GM19043 (cell line): ENCODE data around the gene IGSF21.

ENCODE experiments used
- ATAC-seq: cut with Tn5 transposase; IDR thresholded peaks from one replicate; pipeline ENCODE4 v1.9.1; 2021; ENCODE audit warnings: low read depth; ENCODE audit not compliant: unreplicated experiment

The IGSF21 gene

DNA sequence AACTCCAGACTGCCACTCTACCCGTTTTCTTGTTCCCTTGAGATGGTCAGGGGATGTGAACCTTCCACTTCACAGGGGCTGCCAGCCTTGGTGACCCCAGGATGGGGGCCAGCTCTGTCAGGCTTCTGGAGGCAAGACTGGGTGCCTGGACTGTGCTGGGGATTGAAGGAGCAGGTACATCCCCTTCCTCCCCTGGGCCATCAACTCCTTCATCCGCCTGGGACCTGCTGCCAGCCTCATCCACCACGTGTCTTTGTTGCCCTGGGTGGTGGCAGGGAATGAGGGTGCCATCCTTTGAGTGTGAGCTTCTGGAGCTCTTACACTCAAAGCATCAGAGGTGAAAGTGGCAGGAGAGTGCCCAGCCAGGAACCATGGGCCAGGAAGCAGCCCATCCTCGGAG is 139.6 kb downstream of the IGSF21 start:
- ATAC-seq, result no peak

DNA sequence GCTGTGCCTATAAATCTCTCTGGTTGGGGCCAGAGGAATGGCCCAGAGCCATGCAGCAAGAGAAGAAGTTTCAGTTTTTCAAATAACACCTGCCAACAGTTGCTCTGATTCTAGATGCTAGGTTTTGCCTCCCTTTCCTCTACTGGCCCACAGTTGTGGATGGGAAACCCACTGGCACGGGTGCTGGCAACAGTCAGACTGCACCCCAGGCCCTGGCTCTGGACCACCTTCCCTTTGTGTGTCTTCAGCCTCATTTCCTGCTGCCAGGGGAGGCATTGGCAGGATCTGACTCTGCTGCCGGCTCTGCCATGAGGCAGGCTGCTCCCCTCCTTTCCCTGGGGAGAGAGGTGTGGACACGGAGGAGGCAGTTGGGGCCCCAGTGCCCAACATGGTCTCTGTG is 142.0 kb downstream of the IGSF21 start:
- ATAC-seq, result no peak

DNA sequence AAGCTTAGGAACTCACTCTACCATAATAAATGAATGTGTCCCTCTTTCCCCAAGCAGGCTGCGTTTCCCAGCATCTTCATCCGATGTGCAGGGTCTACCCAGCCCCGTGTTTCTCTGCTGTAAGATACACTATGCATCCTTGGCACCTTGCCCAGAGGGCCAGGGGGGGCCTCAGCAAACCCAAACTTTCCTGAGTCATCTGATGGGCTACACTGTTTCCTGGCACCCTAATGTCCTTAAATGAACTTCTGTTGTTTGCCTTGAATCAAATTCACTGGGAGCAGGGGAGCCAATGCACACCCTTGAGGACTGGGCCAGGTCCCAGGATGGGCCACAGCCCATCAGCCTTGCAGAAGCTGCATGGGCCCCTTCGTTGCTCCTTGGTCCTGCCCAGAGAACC is 145.5 kb downstream of the IGSF21 start:
- no peak for ATAC-seq

DNA sequence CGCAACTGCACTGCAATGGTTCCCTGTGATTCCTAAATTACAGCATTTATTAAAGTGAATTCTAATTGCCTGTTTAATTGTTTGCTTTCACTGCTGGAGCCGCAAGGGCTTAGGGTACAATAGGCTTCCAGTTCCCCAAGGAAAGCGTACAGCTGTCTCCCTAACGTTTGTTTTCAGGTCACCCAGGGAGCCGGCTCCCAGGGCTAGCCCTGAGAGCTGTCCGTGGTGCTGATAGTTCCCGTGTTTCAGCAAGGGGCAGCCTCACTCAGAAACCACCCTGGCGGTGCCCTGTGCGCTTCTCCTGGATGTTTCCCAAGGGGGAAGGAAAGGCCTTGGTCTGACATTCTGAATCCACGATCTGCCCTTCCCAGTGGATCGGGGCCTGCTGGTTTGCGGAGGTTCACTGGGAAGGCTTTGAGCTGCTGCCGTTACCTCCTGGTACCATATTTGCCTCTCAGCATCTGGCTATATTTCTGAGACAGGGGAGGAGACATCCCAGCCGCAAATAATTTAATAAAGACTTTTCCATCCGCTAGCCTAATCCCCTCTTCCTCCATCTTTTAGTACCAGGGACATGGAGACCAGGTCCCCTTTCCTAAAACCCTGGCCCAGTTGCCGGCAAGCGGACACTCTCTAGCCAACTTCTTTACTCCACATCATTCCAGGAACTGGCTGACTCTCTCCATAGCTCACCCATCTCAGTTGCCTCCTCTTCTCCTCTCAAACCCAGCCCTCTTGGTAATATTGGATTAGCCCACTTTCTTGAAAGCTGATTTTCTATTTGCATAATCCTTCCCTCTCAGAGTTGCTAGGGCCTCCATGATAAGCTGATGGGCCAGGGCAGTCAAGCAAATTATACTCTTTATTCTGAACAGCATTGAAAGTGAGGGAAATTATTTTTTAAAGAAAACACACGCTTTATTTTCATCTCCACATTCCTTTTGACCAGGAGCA is 149.0 kb downstream of the IGSF21 start:
- no peak for ATAC-seq

DNA sequence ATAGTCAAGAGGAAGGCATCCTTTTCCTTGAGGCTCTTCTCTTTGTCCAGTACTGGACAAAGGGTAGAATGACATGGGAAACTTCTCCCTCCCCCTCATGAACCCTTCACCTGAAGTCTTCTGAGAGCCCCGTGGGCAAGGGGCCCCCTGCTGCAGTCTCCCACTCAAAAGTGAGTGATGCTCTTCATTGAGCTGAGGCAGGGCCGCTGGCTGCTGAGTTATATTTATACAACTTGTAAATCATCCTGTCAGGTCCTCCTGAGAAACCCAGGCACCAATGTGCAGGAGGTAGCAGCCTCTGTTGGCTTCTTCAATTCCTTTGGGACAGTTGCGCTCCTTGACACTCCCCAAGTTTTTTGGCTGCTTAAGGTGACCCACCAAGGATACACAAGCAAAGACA is 150.2 kb downstream of the IGSF21 start:
- no peak for ATAC-seq

DNA sequence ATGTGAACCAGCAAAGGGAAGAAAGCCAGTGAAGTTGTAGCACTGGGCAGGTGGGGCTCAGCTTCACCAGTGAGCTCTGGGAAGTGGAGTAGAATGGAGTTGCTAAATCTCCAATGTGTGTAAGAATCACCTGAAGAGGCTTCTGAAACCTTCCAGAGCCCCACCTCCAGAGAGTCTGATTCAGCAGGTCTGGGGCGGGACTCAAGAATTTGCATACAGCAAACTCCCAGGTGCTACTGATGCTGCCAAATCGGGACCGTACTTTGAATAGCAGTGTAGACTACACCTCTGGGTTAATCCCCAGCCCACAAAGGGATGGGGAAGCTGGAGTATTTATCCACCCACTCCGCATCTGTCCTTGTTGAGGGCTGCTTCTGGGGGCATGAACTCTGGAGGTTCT is 154.3 kb downstream of the IGSF21 start:
- ATAC-seq, result no peak

DNA sequence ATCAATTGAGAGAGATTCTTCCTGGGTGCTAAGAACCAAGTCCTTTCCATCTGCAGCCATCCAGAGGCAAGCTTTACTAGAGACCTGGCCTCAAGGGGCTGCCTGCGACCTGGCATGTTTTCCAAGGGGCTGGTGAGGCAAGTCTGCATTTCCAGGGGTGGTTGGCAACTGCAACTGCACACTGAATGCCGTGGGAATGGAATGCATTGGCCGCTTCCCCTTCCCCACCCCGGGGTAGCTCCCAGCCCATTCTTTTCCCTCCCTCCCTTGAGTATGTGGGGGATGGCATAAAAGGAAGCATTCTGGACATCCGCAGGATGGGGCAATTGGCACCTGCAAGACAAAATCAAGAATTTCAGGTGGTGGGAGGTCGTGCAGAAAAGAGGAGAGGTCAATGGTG is 155.1 kb downstream of the IGSF21 start:
- no peak for ATAC-seq

DNA sequence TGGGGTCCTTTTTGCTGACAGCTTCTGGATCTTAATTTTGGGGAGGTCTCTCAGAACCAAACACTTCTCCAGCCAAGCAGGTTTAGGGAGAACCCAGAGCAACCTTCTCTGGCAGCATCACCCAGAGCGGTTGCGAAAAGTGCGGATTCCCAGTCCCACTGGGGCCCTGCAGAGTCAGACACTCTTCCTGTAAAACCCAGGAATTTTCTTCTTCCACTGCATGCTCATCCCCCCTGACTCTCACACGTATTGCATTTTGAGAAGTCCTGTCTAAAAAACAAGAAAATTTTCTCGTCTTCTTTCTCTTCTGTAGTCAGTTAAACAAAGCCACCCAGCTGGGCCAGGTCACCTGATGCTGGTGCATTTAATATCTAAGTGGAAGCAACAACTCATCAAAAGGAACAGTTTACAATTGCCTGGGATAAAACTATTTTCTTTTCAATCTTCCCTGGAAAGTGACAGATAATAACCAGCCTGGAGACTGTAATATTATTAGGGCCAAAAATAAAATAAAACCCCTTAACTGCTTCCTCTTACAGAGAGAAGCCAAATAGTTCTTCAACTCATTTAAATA is 156.0 kb downstream of the IGSF21 start:
- ATAC-seq, result no peak

DNA sequence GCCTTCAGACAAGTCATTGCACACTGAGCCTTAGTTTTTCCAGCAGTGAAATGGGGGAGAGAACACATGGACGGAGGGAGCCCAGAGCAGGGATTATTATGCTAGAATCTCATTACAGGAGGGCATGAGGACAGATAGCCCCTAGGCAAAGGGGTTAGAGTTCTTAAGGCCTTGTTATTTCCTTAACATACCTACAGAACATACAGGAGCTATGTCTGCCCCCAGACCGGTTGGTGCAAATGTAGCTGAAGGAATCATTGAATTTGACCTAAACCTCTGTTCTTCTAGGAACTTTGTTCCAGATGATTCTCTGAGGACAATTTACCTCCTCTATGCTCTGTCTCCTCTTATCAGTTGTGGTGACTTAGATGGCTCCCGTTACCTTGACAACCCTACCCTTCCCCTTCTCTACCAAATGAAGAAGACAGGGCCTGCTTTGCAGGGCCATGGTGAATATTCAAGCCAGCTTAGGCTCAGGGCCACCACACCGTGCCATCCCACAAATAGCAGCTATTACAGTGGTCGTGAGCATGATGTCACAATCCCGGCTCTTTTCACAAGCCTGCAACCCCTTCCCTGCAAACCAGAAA is 156.9 kb downstream of the IGSF21 start:
- no peak for ATAC-seq

DNA sequence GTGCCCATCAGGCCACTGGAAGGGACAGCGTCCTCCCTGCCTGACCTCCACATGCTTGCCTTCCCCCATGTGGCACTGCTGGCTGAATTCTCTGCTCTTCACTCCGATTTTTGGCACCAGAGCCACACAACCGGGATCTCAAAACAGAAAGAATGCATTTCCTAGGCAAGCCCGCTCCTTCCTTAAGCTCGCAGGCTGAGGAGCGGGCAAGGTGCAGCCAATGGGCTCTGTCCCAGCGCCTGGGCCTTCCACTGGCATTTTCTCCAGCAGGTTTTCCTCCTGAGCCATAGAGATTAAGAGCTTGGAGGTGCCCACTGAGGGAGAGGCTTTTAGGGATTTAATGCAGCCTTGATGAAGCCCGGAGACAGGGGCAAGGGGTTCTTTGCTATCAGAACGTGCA is 158.0 kb downstream of the IGSF21 start:
- ATAC-seq, result no peak

DNA sequence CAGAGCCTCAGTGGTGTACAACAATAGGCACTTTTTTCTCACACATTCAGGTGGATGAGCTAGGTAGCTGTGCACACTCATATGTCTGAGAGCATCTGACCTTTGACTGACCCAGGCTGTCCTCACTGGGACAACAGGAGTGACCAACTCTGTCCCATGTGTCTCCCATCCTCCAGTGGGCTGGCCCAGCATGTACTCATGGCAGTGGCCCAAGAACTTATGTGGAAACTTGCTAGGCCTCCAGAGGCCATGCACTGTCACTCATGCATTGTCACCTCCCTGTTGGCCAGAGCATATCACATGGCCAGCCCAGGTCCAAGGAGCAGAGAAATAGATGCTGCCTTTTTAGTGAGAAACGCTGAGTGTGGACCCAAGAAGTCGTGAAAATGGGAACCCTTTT is 158.8 kb downstream of the IGSF21 start:
- no peak for ATAC-seq

DNA sequence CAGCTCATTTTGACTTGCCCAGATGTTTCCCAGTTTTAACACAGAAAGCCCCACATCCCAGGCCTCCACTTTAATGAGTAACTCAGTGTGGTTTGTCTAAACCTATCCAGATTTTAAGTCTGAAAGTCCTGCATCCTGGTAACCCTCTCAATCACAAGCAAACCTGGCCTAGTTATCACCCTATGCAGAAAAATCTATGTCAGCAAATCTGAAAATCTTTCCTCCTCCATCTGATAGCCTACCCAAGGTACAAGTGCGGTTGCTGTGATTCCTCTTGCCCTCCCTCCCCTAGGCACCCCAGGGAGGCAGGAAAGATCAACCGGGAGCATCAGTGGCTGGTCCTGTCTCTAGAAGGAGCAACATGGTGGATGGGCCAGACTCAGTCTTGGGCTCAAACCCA is 163.7 kb downstream of the IGSF21 start:
- no peak for ATAC-seq

DNA sequence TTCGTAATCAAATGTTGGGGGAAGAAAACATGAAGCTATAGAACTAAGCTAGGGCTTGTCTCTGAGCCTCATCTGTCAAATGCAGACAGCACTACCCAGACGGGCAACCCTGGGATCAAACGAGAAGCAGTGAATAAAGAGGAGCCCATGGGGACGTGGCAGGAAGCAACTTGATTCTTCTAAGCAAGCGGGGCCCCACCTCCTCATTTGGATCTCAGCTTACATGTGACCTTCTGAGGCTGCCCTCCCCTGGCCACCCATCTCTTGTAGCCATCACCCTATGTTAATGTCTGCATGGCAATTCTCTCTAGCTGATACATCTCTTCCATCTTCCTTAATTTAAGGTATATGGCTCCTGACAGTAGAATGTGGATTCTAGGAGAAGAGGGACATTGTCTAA is 171.3 kb downstream of the IGSF21 start:
- ATAC-seq, result no peak

DNA sequence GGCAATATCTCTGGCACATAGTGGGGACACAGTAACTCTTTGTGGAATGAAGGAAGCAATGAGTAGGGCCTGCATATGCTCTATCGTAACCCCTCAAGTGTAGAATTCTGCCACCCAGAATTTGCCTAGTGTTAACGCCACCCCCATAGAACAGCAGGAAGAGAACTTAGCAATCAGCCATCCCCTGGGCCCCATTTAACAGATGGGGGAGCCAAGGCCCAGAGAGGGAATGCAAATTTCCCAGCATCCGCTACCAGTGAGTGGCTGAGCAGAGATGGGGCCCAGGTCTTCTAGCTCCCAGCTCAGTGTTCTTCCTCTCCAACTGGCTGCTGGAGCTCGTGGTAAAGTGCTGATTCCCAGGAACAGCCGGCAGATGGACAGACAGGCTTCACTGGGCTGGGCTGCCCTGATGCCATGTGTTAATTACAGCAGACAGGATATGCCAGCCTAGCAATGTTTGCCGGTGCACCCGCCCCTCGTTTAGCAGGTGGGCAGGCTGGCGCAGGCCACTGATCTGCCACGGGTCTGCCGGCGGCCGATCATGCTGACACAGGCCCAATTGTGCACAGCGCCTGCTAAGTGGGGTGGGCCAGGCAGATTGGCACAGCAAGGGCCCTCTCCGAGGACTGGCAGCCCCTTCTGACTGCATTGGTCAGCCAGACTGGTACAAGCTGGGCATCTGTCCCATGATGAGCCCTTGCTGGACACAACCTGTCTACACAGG is 171.9 kb downstream of the IGSF21 start:
- no peak for ATAC-seq

DNA sequence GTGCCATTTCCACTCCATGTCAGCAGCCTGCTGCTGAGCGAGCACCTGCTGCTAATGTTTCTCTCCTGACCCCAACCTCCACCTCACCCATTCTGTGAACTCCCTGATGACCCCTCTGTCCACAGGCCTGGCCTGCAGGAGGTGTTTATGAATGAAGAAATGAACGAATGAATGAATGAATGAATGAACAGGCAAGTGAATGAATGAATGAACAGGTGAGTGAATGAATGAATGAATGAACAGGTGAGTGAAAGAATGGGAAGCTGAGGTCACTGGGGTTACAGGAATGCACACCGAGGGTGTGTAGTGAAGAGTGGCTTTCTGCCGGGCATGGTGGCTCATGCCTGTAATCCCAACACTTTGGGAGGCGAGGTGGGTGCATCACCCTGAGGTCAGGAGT is 173.4 kb downstream of the IGSF21 start:
- ATAC-seq, result no peak

DNA sequence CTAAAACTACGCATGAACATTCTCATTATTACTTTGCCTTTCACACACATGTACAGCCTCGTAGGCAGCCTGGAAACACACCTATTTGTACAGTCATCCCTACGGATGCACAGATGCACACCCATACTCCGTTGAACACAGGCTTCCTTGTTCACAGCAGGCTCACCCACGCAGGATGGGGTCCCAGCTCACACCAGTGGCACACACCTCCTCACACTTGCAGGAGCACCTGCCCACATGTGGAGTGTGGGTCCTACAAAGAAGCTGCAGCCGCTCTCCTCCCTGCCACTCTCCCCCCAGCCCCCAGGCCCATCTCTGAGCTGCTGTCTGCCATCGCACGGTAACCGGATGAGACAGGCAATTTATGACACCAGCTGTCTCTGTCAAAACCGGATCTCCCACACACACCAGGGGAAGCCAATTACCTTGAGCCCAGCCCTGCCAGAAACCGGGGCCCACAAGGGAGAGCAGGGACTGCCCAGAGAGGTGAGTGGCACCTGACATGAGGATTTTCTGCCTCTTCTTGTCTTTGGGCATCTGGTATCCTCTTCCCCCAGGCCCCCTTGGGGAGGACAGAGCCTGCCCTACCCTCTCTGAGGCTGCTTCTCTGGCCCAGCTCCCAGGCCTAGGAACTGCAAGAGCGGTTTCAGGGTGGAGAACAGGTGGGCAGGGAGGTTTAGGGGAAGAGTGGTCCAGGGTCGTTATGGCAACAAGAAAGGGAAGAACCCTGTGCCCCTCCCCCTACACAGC is 175.4 kb downstream of the IGSF21 start:
- ATAC-seq, result no peak

DNA sequence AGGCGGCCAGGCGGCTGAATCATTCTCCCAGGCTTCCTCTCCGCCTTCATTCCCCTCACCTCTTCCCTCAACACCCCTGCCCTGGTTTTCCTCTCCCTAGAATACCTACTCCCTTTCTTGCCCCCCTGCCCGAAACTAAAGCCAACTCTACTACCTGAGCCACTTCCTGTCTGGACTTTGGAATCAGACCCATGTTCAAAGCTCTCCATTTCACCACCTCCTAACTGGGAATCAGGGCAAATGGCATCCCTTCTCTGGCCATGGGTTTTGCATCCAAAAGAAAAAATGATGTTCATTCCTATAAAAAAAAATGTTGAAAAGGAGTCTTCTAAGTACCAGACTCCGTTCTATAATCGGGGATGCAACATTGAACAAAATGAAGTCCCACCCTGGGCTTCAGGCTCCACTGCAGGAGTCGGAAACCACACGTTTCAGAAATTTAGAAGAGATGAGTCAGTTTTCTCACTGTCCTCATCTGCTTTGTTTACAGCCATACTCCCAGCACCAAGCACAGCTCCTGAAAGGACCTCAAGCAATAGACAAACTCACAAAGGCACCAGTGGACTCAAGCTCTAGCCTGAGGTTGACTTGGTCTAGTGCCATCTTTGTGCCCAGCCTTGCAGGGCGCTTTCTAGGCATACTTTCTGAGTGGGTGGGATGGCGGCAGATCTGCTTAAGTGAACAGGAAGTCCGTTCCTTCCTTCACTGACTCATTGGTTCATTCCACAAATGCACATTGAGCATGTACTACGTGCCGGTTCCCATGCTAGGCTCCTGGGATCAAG is 176.2 kb downstream of the IGSF21 start:
- no peak for ATAC-seq

DNA sequence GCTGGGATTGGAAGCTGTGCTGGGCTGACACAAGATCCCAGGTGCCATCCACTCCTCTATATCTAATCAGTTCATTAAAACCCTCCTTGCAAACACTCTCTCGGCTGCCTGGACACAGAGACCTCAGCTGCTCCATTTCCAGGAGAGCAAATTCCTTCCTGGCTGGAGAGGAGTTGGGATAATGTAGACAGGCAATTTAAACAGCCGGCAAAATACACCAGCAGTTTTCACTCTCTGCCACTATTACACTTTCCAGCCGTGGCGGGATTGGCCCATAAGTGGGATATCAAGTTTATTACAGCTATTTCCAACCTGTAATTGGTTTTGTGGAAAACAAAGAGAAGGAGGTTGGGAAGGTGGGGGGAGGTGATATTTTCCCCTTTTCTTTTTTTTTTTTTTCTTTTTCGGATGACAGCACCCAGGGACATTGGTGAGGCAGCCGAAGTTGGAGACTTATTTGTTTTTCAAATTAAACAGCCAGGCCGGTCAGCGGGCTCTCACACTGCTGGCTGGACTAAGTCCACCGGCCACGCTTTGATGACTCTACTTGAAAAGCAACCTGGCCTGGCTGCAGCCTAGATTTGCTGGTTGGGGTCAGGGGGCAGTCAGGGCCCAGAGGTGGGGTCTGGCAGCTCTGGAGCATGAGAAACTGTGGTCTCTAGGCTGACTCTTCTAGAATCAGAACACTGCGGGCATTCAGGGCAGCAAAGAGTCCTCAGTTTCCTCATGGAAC is 177.4 kb downstream of the IGSF21 start:
- ATAC-seq, result no peak

DNA sequence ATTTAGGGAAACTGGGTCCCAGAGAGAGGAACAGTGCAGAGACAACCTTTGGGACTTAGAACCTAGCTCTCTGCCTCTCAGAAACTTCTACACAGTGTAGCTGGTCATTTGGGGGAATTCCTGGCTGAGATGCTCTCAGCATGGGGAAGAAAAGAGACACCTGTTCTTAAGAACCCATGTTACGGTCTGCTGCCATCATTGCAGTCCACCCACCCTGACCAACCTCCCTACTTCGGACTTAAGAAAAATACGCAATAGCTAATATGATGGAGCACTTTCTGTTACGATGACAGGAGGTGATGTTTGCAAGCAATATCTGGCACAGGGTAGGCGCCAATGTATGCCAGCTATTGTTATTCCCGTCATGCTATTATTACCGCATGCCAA is 177.9 kb downstream of the IGSF21 start:
- ATAC-seq, result no peak
